CD4-positive, alpha-beta T cell treated with Interleukin-2 at 100 ng/mL for 4 hours (primary cell): ENCODE data around the gene THAP9.

Source experiments
- DNase-seq: peaks from one replicate; pipeline ENCODE4 v3.0.0-alpha.2; 2020; ENCODE audit warnings: low spot score

THAP9 gene

GRCh38 chr4:82957045-82957444 is 56.5 kb downstream of the THAP9 start:
- DNase-seq: no peak

DNA sequence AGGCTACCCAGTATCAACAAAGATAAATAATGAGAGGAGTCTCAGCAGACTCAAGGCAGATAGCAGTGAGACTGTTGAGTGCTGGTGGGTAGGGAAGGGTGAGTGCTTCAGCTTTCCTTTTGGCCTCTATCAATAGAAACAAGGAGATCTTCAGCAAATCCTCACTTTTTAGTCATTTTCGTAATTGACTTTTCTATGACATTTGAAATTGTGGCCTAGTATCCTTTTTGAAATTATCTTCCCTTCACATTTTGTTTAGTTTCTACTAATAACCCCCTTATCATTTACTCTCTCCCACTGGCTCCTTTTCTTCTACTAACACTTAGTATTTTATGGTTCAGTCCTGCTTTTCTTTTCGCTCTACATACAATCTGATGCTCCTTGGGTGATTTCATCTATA is 65.2 kb downstream of the THAP9 start:
- DNase-seq: no peak

DNA sequence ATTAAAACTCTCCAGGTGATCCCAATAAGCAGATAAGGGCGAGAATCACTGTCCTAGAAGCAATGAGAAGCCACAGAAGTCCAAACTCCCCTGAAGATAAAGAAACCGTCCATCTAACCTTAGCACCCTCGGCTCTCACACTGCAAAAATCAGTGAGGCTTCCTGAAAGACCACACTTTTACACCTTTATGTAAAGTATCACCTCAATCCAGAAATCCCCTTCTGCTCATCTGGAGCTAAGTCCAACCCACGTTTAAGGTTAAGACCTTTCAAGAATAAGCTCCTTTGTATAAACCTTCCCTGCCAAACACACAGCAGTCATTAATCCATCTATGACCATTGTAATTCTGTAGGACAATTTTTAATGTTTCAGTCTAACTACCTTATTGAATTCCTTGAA is 68.4 kb downstream of the THAP9 start:
- DNase-seq: no peak

GRCh38 chr4:82969414-82969813 is 68.9 kb downstream of the THAP9 start:
- DNase-seq: no peak
